C4-2B (cell line): ENCODE results near the gene DDIT4L.

Experiments used
- H3K27ac ChIP-seq: fragments of 450-650 bp; 2 replicates; pipeline ENCODE4 v1.5.1; 2017
- CTCF ChIP-seq: fragments of 450-650 bp; conservative IDR thresholded peaks from 2 replicates; pipeline ENCODE4 v1.5.1; 2017; ENCODE audit warnings: mild to moderate bottlenecking
- ZFX ChIP-seq: fragments of 450-650 bp; IDR thresholded peaks from 2 replicates; pipeline ENCODE4 v1.6.1; 2017

The DDIT4L gene

GRCh38 chr4:100177126-100177525, 13.1 kb downstream of the DDIT4L start:
- TF ChIP-seq CTCF = no peak
- no peak for TF ChIP-seq ZFX
- H3K27ac ChIP-seq = no peak overlapping the region

DNA sequence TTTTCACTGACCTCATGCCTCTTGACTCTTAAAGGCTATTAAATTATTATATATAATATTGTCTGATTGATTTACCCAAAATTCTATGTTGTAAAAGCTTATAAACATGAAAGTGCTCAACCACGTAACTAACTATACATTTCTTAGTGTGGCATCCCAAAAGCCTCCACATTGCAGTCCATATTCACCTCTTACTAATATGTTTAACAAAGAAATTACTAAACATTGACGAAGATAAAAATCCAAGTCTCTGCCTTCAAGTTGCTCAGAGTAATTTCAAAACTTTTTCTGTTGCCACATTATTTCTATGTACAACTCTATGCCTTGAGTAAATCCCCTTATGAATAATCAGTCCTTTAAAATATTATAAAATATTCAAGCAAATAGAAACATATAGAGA, 14.4 kb downstream of the DDIT4L start:
- H3K27ac ChIP-seq = no peak overlapping the region
- TF ChIP-seq CTCF (no peak), ZFX (no peak)

- H3K27ac ChIP-seq = no peak overlapping the region
Observed at GRCh38 chr4:100174985-100175383, 15.3 kb downstream of the DDIT4L start.

DNA sequence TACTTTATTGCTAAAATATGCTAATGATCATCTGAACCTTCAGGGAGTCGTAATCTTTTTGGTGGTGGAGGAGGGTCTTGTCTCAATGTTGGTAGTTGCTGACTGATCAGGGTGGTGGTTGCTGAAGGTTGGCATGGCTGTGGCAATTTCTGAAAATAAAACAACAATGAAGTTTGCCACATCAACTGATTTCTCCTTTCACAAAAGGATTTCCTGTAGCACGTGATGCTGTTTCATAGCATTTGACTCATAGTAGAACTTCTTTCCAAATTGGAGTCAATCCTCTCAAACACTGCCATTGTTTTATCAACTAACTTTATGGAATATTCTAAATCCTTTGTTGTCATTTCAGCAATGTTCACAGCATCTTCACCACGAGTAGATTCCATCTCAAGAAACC, 19.3 kb downstream of the DDIT4L start:
- no peak overlapping the region for H3K27ac ChIP-seq
- no peak for TF ChIP-seq ZFX
- no peak for TF ChIP-seq CTCF

More at GRCh38 chr4:100174985-100175383, 15.3 kb downstream of the DDIT4L start:
- no peak for TF ChIP-seq ZFX
- no peak for TF ChIP-seq CTCF

DNA sequence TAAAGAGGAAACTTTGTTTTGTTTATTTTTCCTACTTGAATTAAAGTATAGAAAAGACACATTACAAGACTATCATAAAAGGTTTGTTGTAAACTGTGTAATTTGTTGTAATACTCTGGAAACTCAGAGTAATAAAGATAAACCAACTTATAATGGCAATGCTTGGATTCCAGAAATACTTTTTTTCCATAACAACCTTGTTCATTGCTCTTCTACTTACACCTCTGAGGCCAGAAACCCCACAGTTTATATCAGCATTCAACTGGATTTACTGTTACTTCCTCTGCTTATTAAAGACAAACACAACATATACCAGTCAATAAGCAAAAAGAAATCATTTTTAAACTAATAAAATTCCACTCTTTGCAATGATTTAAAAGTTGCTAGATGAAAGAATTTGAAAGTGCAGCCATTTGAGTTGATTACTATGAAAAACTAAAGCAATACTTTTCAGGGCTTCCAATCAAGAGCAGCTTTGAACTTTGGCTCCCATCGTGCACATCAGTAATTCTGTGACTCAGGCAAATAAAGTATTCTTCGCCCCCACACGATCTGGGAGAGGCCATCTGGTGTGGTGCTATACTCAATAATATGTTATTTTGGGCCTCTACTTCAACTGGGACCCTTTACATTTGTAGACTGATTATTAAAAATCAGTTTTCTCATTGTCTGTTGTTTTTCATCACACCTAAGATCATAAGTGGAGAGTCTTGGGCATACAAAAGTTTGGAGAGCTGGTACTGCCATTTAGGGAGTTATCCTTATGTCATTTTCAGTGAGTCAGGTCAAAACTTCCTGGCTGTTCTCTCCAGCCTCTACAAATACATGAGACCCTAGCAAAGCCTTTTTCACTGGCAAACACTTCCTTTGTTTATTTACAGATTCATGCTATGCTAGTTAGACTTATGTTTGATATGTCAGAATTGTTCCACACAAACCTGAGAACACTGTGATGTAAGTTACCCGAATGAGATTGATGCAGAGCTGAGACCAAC, 20.5 kb downstream of the DDIT4L start:
- no peak for TF ChIP-seq ZFX
- no peak for TF ChIP-seq CTCF
- H3K27ac ChIP-seq = no peak overlapping the region

DNA sequence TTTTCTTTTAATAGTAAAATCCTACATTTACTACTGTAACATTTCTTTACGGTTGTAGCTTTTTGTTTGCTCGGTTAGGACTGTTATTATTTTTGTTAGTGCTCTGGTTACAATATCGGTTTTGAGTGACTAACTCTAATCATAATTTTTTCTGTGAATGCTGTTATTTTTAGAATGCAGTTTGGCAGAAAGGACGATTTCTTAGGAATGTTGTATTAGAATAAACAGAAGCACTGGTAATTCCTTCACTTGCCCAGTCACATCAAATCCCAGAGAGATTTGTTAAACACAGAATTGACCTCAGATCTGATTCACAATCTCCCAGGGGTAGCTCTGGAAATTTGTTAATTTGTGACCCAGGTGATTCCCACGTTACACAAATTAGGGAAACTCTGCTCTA, 21.7 kb downstream of the DDIT4L start:
- H3K27ac ChIP-seq = no peak overlapping the region
- TF ChIP-seq ZFX (no peak), CTCF (no peak)

GRCh38 chr4:100166297-100167039, 23.8 kb downstream of the DDIT4L start:
- H3K27ac ChIP-seq = no peak overlapping the region
- TF ChIP-seq ZFX (no peak), CTCF (no peak)
